GM19238 (cell line): ENCODE measurements around the gene SCTR.

Source experiments
- DNase-seq: peaks from one replicate; pipeline ENCODE4 v3.0.0; 2011; ENCODE audit warnings: low spot score; ENCODE audit not compliant: insufficient read length

SCTR gene

DNA sequence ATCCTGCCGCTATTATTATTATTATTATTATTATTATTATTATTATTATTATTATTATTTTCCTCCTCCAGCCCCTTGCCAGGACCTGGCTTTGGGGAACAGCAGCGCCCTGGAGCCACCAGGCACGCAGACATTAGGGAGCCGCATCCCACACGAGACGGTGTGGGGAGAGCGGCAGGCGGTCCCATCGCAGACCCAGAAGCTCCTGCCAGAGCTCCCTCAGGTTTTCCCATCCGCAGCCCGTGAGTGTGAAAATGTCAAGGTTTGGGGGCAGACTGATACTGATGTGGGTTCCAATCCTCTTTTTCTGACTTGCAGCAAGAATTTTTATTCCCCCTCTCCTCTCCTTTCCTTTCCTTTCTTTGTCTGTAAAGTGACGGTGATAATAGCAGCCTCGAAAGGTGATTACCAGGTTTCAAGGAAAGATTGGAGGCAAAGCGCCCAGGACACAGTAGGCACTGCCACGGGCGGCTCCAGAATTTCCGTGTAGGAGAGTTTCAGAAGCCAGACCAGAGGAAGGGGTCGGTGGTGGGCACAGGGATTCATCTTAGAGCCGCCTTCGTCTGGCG, 816 bp downstream of the SCTR start:
- no peak for DNase-seq

DNA sequence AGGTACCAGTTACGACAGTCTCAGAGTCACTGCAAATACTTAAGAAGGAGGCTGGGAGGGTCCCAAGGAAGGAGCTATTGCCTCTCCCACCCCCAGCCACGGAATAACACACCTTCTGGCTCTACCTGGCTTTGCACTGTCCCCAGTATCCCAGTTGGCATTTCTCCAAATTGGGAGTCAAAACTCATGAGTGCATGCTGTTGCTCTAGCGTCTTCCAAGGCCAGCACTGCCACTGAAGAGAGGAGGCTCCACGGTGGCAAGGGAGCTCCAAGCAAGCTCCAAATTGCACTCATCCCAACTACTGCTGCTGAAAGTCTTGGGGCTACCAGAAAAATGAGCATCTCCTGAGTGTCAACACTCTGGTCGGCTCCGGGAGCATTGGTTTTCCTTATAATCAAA, 1.6 kb downstream of the SCTR start:
- no peak for DNase-seq

DNA sequence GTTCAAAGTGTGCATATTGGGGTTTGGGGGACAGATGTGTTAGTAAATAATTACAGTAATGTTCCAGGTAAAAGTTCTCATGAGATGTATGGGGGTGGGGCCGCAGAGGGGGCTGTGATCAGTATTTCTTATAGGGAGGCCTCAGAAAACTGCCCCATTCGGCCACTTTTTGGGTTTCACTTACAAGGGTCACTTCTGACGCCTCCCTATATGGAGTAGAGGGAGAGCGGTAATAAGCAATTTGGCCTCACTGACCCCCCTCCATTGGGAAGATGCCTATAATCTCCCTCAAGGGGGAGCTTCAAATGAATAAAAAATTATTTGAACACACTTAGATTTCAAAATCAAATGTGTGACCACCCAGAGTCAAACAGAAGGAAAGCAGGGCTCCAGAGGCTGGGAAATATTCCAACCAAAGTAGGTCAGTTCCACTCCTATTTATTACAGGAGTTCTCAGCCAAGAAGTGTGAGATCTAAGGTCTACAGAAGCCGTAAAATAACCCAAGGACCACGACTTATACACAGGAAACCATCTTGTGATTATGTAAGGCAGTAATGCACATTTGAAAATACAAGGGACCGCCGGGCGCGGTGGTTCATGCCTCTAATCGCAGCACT, 2.7 kb downstream of the SCTR start:
- DNase-seq, result no peak

DNA sequence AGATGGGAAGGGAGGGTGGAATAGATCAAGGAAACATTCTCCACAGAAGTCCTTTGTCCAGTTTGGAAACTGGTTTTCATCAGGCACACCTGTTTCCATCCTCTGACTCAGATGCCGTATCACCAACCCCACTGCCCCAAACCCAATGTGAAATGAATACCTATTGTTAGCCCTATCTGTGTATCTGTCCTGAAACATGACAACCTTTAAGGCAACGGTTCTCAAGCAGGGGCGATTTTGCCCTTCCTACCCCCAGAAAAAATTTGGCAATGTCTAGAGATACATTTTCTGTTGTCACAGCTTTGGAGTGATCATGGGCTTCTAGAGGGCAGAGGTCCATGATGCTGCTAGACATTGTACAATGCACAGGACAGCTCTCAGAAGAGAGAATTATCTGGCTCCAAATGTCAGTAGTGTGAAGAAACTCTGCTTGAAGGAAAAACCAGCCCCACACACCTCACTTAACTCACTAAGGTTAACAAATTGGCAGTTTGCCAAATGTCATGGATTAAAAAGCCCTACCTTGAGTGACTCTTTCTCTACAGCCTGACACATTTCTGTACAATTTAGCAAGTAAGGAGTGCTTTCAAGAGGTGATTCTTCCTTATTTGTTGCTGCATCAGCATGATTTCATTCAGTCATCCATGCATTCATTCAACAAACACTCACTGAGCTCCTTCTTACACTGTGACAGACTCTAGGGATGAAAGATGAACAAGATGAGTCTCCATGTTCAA, 3.4 kb downstream of the SCTR start:
- DNase-seq, result no peak

DNA sequence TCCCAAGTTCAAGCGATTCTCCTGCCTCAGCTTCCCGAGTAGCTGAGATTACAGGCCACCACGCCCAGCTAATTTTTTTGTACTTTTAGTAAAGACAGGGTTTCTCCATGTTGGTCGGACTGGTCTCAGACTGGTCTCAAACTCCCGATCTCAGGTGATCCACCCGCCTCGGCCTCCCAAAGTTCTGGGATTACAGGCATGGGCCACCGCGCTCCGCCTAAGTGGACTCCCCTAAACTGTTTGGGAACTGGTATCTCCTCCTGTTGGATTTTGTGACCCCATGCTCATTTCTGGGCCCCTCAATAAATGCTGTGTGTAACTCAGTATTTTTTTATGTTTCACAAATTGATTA, 5.2 kb downstream of the SCTR start:
- no peak for DNase-seq

DNA sequence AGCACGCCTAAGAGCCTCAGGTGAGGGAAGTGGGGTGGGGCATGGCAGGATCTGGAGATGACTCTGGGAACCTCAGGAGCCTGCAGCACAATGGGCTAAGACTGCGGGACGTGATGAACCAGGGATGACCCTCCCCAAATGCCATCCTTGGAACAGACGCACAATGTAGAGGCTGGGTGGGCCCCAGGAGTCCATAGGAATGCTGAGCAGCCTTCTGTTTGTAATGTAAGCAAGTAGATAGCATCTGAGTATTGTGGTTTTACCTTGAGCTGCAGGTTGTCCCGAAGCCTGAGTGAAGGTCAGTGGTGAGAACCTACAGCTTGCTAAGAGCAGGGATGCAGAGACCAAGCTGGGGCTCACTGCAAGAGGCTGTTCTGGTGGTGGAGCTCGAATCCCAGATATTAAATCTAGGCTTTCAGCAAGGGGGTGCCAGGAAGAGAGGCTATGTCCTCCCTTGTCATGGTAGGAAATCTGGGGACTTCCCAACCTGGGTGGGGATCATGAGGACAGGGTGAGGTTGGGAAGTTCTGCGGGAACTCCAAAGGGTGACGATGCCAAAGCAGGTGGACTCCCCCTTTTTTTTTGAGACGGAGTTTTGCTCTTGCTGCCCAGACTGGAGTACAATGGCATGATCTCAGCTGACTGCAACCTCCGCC, 5.8 kb downstream of the SCTR start:
- DNase-seq, result no peak

DNA sequence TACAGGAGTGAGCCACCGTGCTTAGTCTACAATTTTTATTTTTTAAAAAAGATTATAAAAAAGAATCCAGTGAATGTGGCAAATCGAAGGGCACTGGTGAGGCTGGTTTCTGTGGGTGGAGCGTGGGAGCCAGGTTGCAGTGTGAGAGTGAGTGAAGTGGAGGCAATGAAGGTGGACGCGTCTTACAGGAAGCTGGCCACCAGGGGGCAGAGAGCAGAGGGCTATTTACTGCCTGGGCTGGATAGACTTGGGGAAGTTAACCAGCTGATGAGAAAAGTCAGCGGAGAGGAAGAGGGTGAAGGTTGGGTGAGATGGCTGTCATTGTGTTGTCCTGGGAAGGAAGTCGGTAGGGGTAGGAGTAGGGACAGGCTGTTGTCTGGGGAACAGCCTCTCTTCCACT, 6.8 kb downstream of the SCTR start:
- DNase-seq, result peak; percentile 59

DNA sequence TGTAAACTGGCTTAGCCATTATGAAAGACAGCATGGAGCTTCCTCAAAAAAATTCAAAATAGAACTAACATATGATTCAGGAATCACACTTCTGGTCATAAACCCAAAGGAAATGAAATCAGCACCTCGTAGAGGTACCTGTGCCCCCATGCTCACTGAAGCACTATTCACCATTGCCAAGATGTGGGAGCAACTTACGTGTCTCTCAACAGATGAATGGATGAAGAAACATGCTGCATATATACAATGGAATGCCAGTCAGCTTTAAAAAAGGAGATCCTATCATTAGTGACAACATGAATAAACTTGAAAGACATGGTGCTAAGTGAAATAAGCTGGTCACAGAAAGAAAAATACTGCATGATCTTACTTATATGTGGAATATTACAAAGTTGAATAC, 8.2 kb downstream of the SCTR start:
- DNase-seq, result no peak

DNA sequence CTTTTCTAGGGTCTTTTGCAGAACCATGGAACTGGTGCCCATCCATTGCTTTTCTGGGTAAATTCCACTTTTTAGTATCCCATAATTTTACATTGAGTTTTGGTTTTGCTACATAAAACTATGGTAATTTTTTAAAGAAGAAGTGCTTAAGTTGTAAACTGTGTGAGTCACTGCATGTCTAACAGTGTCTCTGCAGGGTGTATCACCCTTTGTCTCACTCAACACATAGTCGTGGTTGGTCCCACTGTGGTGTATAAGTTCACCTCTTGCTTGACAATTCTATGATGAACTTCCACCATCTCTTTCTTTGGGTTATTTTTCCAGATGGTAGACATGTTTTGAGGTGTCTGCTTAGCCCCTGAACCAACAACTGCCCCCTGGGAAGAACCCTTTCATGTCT, 10.5 kb downstream of the SCTR start:
- DNase-seq, result no peak

DNA sequence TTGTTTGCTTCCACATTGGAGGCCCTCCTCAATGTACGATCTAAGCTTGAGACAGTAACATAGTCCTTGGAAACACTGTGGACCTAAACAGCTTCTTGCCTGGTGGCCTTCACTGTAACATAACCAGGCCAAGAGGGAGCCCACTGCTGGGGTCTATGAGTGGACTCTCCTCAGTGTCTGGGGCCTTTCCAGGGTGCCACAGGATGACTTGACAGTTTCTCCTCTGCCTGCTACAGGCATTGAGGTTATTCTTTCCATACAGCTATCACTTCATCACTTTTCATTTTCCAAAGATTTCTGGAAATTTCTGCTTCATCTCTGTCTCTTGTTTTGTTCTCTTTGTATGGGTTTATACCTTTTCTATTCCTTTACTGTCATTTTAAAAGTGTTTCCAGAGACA, 11.3 kb downstream of the SCTR start:
- no peak for DNase-seq

DNA sequence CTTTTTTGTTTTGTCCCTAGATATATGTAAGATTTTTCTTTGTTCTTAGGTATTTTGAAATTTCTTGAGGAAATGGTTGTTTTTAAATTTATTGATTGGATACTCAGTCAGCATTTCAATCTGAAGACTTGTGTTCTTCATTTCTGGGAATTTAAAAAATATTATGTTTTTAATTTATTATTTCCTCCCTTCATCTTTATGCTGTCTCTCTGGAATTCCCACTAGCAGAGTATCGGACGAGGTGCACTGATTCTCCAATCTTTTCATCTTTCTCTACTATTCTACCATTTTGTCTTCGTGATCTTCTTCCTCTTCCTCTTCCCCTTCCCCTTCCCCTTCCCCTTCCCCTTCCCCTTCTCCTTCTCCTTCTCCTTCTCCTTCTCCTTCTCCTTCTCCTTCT, 12.3 kb downstream of the SCTR start:
- no peak for DNase-seq

DNA sequence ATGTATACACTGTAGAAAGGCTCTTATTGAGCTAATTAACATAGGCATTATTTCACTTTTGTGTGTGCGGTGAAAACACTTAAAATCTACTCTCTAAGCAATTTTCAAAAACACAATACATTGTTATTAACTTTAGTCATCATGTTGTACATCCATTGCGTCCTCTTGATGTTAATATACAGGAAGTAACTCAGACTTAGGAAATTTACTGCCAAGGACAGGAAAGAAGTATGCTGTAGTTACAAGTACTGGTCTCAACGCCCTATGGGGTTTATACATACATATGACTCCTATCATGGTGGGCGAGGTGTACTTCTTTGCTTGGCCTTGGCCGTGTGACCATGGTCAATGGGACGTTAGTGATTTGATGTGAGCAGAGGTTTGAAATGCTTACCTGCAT, 15.5 kb downstream of the SCTR start:
- no peak for DNase-seq

DNA sequence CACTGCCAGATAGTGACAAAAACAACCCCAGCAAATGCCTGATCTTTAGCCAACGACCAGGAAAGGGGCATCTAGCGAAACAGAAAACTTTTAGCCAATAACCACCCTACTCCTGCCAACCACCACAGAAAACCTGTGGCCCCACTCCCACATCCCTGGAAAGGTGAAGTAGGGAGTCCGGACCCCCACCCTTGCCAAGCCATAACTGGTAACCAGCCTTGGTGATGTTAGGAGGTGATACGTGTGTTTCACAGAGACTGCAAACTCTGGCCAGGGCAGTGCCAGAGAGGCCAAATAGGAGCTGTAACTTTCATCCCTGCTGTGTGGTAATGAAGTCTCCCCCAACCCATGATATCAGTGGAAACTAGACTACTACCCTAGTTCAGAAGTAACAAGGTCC, 27.6 kb downstream of the SCTR start:
- no peak for DNase-seq

DNA sequence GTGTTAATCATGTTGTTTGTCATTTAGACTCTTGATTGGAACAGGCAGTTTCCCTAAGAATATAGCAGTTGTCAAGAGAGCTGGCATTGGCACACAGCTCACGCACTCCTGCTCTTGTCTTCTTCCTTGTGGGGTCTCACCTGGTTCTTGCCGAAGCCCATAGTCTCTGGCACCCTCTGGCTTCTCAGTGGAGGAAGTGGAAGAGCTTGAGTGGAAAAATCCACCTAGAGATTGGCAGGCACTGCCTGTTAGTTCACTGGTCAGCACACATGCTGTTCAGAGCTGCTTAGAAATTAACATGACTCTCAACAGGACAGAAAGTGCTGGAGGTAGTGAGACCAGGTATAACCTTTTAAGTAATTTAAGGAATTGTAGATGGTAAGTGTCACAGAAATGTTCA, 28.3 kb downstream of the SCTR start:
- no peak for DNase-seq

DNA sequence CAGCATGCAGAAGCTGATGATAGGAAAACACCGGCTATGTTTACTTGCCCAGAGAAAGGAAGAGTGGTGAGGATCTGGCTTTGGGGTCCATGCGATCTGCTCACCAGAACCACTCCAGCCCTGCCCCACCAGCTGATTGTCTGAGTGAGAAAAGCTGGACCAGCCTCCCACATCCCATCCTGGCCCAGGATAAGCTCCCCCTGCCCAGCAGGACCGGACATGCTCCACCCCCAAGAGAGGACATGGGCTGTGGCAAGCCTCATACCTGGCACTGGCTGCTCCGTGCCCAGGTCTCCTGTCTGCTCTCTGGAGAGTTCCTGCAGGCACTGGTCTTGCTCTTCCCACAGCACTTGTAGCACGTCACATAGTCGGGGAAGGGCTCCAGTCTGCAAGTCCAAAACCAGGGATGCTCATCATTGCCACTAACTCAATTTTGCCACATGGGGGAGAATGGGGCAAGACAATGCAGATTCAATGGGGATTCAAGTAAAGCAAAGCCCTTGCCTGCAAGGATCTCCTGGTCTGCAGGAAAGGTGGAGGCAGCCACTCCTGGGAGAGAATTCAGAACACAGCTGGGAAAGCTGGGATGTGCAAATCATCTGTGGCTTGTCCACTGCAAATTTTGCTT, 30.0 kb downstream of the SCTR start:
- no peak for DNase-seq

DNA sequence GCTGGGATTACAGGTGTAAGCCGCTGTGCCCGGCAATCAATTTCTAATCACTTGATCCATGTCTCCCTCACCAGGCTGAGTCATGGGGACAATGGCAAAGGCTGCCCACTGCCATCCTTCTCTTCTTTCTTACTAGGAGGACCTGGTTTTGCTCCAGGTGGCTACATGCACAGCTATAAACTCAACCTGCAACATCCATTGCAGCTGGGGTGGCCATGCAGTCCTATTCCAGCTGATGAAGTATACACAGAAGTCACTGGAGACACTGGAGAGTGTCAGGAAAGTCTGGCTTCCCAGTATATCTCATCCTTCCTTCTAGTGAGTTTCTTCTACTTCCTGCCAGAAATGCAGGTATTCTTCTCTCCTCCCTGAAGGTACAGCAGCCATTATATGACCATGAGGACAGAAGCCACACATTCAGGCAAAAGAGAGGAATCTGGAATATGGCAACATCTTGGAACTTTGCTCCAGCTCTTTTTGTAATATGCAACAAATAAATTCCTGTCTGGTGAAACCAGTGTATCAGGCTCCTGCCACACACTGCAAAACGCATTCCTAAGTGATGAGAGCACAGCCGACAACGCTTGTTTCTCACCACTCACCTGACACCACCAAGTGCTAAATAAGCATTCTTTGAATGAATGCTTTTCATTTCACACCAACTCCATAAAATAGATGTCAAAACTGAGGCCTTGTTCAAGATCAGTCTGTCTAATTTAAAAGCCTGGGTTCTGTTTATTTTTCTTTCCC, 32.3 kb downstream of the SCTR start:
- DNase-seq, result no peak

DNA sequence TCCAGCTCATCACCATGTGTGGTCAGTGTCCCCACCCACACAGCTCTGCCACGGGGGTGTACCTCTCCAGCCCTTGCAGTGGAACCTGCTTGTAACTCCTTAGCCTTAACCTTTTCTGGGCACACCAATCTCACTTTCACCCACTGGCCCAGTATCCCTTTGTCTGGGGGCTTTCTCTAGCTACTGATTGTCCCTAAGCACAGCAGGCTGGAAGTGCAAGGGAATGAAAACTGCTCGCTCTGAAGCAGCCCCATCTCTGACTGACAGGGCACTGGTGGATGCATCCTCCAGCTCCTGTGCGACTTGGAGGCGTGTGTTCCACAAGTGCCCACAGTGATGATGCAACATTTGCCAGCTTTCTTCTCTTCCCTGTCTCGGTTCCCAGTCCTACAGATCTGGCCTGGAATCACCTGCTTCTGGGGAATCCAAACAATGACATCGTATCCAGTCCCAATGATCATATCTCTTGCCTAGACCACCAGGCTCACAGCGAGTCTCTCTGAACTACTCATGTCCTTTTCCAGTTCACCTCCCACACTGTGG, 33.6 kb downstream of the SCTR start:
- DNase-seq, result no peak

DNA sequence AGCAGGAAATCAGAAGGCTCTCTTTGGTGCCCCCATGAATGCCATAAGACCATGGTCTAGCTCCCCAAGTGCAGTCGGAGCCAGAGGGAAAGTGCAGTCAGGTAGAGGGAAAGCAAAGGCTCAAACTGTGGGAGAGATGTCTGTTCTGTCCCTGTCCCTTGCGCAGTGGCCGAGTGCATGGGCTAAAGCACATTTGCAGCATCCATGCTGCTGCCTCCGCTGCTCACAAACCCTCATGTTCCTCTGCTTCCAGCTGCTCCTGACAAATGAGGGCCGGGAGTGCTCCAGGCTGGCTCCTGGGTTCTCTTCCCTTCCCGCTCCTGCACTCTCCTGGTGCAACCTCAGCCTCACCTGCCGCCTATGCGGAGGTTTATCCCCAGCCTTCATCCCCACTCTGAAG, 34.2 kb downstream of the SCTR start:
- DNase-seq, result no peak

DNA sequence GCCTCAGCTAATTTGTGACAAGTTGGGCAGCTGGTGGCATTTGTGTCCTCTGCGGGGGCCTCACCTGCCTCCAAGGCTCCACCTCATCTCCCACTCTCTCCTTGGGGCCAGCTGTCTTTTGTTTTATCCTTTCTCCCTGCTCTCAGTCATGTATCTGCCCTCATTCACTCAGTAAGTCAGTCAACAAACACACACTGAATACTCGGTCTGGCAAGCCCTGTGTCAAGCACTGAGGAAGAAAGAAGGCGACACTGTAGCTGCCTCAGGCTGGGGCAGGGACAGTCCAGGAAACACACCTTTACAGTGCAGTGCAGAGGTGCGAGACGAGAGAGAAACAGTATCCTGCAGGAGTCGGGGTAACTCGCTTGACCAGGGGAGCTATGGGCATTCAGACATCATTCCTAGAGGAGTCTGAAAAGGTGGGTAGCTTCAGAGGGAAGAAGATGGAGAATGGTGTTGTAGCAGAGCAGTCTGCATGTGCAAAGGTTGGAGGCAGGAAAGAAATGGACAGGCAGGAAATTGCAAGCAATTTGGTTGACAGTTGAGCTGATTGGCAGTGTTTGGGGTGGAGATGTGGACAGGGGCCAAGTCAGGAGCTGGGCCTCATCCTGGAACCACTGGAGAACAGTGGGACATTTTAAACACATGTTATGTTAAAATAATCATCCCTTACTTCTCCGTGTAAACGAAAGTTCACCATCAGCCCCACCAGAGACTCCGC, 34.9 kb downstream of the SCTR start:
- no peak for DNase-seq
